C4-2B (cell line): ENCODE measurements around the gene C2CD2L.

Experiments used
- H3K27ac ChIP-seq: fragments of 450-650 bp; 2 replicates; pipeline ENCODE4 v1.5.1; 2017
- ZFX ChIP-seq: fragments of 450-650 bp; IDR thresholded peaks from 2 replicates; pipeline ENCODE4 v1.6.1; 2017
- TF ChIP-seq, protein P1 (sequence below): fragments of 450-650 bp; conservative IDR thresholded peaks from 2 replicates; pipeline ENCODE4 v1.5.1; 2017; ENCODE audit warnings: mild to moderate bottlenecking

C2CD2L gene

DNA sequence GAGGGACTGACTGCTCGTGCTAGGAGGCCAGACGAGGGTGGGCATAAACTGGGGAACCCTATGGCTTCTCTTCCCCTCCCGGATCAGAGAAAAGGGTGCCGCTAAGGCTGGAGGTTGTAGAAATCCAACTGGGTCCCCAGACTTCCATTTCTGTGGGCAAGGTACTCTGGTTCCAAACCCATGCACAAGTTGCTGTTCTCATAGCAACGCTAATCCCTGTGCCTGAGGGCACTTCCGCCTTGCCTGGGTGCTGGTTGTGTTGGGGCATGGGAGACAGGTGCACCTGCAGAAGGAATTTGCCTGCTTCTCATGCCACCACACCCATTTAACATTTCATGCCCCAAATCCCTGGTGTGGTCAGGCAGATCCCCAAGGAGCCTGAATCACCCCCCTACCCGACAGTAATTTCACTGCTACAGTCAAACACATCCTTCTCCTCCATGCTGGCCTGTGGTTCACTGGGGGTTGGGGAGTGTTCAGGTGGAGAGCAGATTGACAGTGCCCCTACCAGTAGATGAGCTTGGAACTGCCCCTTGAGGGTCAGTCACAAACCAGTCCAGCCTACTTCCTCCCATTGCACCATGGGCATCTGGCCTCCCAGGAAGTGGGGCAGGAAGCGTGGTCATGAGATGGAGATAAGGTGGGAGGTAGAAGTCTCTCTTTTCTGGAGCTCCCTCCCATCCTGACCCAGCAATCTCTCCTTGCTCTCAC, 1.2 kb downstream of the C2CD2L start:
- H3K27ac ChIP-seq = peak overlapping the region; percentile 90
- no peak for TF ChIP-seq ZFX
- TF ChIP-seq, protein P1, sequence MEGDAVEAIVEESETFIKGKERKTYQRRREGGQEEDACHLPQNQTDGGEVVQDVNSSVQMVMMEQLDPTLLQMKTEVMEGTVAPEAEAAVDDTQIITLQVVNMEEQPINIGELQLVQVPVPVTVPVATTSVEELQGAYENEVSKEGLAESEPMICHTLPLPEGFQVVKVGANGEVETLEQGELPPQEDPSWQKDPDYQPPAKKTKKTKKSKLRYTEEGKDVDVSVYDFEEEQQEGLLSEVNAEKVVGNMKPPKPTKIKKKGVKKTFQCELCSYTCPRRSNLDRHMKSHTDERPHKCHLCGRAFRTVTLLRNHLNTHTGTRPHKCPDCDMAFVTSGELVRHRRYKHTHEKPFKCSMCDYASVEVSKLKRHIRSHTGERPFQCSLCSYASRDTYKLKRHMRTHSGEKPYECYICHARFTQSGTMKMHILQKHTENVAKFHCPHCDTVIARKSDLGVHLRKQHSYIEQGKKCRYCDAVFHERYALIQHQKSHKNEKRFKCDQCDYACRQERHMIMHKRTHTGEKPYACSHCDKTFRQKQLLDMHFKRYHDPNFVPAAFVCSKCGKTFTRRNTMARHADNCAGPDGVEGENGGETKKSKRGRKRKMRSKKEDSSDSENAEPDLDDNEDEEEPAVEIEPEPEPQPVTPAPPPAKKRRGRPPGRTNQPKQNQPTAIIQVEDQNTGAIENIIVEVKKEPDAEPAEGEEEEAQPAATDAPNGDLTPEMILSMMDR = no peak

DNA sequence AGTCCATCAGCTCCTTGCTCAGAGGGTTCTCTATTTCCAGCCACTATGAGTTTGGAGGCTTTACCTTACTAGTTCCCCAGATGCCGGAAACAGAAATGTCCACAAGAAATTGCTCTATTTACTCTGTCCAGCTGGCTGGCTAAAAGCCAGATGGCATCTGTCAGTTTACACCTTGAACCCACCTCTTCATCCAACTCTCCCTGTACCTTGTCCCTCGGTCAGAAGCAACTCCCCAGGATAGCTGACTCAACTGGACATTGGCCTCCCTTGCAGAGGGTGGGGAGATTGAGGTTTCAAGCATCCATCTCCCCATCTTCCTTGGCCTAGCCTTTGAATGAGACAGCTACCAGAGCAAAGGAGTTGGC, 1.7 kb downstream of the C2CD2L start:
- no peak for TF ChIP-seq ZFX
- TF ChIP-seq, protein P1 = no peak
- peak overlapping the region; percentile 90; the same call in 1 of the 2 replicates for H3K27ac ChIP-seq

DNA sequence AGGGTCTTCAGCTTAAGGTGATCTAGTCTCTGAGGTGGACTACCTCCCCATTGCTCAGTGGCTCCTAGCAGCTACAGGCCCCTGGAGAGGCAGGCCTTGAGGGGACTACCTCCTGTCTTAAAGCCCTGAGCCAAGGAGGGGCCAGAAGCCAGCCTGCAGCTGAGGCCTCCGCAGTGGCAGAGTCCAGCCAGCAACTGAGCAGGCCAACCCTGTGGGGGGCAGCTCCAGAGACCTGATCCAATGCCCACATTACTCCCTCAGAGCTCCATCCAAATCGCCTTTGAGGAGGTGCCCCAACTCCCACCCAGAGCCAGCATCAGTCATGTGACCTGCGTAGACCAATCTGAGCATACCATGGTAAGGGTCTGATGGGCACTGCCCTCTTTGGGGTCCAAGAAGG, 2.7 kb downstream of the C2CD2L start:
- TF ChIP-seq, protein P1 = no peak
- no peak overlapping the region for H3K27ac ChIP-seq

DNA sequence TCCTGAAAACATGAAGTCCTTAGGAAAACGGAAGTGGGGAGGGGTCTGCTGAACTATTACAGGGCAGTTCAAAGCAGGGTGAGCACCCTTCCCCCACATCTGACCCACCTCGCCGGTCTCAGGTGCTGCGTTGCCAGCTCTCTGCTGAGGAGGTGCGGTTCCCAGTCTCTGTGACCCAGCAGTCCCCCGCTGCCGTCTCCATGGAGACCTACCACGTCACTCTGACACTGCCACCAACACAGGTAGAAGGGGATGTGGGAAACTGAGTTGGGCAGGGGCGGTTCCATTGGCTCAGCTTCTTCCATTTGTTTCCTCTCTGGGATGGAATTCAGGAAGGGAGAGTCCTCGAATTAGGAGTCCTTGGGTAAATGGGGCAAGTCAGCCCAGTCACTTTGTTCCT, 3.3 kb downstream of the C2CD2L start:
- H3K27ac ChIP-seq = no peak overlapping the region
- TF ChIP-seq ZFX = no peak
- TF ChIP-seq, protein P1 = no peak

DNA sequence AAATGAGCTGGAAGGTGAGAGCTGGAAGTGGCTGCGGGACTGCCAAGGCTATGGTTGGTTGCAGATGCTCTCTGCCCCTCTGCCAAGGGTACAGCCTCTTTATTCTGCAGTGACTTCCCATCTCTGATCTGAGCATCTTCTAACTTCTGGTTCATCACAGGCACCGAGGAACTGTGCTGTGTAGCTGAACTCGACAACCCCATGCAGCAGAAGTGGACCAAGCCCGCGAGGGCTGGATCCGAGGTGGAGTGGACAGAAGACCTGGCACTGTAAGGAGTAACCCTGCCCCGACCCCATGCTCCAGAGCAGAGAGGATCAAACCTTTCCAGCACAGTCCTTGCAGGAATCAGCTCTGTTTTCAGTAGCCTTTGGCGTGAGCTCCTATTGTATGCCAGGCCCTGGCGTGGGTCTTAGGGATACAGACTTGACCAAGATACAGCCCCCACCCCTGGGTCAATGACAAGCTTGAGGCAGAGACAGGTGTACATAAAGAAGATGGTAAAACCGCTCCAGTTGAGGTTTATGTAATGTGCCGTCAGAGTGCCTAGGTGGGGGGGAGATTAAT, 4.3 kb downstream of the C2CD2L start:
- TF ChIP-seq, protein P1 = no peak
- TF ChIP-seq ZFX = no peak
- no peak overlapping the region for H3K27ac ChIP-seq

DNA sequence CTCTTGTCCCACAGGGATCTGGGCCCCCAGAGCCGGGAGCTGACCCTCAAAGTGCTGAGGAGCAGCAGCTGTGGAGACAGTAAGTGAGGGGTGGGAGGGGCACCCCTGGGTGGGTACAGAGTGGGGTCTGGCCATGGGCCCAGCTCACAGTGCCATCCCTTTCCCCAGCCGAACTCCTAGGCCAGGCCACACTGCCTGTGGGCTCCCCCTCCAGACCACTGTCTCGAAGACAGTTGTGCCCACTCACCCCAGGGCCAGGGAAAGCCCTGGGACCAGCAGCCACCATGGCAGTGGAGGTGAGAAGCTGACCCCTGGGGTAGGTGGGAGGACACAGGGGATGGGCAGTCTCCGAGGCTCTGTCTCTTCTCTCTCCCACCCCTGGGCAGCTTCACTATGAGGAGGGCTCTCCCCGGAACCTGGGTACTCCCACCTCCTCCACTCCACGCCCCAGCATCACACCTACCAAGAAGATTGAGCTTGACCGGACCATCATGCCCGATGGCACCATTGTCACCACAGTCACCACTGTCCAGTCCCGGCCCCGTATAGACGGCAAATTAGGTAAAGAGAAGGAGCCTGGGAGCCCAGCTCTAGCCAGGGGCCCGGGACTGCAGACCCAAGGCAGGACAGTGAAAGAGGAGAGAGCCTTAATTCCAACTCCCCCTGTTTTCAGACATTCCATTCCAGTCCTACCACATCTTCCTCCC, 5.3 kb downstream of the C2CD2L start:
- no peak for TF ChIP-seq ZFX
- TF ChIP-seq, protein P1 = no peak
- no peak overlapping the region for H3K27ac ChIP-seq

DNA sequence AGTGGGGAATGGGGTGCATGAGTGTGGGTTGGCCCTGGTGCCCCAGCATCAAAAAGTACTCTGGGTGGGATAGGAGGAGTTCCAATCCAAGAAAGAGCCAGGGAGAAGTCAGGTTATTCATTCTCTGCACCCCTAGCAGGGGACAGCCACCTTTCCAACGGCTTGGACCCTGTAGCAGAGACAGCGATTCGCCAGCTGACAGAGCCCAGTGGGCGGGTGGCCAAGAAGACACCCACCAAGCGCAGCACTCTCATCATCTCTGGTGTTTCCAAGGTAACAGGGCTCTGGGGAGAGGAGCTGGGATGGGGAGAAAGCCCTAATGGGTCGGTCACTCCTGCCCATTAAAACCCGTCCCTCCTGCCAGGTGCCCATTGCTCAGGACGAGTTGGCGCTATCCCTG, 6.6 kb downstream of the C2CD2L start:
- TF ChIP-seq, protein P1 = no peak
- no peak for TF ChIP-seq ZFX
- H3K27ac ChIP-seq = no peak overlapping the region
